Left renal pelvis (tissue), 4 donors: Measurements from ENCODE around the gene IL24. TPM values are rescaled to one million over a fixed set of nuclear protein-coding genes. Genes with fewer than 3 reads are reported as not detected.

Experiments
- DNase-seq, 4 donors: peaks; one replicate each; pipeline ENCODE4 v3.0.0-alpha.2; 2013; ENCODE audit warnings: low read depth in 4 of 4, low spot score in 3 of 4
- polyA plus RNA-seq, 4 donors: library from polyadenylated mRNA; unstranded; fragments of 120-200 nt; gene quantifications; one replicate each; pipeline ENCODE4 v1.2.1, GENCODE V29; 2013; ENCODE audit not compliant: insufficient read length in 4 of 4

The IL24 gene
- polyA plus RNA-seq, 4 donors = 0.25 to 0.52 (median 0.38) TPM

DNA sequence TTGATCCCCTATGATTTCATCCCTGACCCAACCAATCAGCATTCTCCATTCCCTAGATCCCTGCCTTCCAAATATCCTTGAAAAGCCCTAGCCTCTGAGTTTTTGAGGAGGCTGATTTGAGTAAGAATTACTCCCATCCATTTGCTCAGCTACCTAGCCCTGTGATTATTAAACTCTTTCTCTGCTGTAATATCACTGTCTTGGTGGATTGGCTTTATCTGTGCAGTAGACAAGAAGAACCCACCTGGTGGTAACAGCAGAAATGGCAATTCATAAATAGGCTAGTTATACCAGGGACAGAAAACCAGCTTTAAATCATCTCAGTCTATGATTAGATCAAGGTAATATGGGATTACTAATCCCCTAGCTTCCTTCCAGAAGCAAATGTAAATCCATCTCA lies 18.8 kb upstream of the IL24 start:
- no peak for DNase-seq

DNA sequence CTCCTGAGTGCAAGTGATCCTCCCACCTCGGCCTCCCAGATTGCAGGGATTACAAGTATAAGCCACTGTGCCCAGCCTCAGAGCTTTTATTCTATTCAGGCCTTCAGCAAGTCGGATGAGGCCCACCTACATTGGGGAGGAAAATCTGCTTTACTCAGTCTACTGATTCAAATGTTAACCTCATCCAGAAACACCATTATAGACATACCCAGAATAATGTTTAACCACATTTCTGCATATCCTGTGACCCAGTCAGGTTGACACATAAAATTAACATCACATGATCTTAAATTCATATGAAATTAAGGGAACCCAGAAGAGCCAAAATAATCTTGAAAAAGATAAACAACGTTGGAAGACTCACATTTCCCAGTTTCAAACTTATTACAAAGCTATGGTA lies 16.9 kb upstream of the IL24 start:
- DNase-seq = no peak

DNA sequence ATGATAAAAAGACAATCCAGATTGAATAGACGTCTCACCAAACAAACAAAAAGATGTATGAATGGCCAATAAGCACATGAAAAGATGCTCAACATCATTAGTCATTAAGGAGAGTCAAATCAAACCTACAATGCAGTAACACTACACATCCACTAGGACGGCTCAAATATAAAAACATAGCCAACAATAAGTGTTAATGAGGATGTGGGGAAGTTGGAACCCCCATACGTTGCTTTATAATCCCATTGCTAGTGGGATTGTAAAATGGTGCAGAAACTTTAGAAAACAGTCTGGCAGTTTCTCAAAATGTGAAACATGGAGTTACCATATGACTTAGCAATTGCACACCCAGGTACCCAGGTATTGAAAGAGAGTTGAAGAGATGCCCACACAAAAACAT lies 14.7 kb upstream of the IL24 start:
- DNase-seq = no peak

DNA sequence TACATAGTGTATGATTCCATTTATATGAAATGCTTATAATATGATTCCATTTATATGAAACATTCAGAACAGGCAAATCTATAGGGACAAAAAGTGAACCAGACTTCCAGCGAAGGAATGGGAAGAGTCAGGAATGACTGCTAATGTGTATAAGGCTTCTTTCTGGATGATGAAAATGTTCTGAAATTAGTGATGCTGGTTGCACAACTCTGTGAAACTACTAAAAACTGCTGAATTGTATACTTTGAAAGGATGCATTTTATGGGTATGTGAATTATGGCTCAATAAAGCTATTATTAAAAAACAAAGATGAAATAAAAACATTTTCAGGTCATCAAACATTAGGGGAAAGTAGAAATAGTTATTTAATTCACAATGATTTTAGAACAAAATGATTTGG lies 14.1 kb upstream of the IL24 start:
- no peak for DNase-seq

DNA sequence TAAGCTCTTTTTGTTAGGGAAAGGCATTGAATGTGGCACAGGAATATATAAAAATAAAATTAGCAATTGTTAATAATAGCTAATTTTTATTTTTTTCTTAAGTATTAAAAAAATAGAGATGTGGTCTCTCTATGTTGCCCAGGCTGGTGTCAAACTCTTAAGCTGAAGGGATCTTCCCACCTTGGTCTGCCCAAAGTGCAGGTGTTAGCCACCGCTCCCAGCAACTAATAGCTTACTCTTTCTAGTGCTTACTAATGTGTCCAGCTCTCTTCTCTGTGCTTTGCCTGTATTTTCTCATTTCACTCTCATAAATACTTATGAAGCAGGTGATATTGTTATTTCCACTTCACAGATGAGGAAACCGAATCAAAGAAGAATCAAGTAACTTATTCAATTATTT lies 13.4 kb upstream of the IL24 start:
- DNase-seq = no peak

DNA sequence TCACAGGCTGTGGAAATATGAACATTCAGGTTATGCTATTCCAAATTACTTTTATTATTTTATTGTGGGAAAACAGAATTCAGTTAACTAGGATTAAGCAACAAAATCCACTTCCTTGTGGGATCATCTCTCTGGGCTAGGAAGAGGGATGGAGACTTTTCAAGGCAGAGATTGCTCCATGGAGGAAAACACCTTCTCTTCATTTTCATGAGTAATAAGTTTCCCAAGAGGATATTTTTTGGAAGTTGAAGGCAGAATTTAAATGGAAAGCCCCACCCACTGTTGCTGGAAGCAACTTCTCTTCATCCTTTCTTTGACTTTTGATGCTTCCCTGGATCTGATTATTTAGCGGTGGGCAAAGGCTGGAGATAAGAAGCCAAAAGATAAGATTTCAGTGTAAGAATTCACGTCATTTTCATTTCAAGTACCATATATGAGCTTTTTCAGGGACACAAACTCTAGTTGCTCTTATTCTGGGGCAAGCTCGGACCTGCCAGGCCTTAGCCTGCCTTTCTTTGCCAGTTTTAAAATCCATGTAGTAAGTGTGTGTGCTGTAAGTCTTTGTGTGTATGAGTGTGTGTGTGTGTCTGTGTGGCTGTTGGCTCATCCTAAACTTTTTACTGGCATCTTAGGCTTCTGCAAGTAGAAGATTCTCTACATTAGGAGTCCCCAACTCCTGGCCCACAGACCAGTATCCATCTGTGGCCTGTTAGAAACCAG lies 11.7 kb upstream of the IL24 start:
- DNase-seq = no peak

DNA sequence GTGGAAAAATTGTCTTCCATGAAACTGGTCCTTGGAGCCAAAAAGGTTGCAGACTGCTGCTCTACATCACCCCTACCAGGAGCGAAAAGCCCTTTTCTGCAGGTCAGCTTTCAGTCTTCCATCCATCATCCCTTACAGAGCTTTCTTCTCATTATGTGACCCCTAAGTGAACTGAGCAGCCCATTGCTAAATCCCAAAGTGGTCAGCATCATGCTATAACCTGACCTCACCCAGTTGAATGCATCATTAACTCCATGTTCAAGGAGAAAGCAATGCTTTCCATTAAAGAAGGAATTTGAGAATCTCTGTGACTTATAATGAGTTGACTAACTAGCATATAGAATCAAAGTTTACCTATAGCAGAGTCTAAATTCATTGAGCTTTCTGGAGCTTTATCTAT lies 10.4 kb upstream of the IL24 start:
- DNase-seq = no peak

DNA sequence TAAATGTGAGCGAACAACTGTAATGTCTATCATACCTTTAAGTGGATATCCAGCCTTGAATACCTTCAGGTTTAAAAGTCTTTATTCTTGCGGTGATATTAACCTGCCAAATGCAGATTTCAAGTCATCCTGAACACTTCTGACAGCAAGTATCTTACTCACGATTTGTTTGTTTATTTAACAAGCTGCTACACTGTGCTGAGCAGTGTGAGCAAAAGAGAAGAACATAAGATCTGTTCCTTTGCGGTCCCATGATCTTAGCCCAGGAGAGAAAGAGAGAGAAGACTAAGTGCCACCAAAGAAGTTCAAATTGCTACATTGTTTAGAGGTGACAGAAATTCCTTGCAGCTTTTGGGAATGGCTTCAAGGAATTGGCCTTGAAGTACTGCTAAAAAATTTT lies 9.5 kb upstream of the IL24 start:
- DNase-seq = no peak

DNA sequence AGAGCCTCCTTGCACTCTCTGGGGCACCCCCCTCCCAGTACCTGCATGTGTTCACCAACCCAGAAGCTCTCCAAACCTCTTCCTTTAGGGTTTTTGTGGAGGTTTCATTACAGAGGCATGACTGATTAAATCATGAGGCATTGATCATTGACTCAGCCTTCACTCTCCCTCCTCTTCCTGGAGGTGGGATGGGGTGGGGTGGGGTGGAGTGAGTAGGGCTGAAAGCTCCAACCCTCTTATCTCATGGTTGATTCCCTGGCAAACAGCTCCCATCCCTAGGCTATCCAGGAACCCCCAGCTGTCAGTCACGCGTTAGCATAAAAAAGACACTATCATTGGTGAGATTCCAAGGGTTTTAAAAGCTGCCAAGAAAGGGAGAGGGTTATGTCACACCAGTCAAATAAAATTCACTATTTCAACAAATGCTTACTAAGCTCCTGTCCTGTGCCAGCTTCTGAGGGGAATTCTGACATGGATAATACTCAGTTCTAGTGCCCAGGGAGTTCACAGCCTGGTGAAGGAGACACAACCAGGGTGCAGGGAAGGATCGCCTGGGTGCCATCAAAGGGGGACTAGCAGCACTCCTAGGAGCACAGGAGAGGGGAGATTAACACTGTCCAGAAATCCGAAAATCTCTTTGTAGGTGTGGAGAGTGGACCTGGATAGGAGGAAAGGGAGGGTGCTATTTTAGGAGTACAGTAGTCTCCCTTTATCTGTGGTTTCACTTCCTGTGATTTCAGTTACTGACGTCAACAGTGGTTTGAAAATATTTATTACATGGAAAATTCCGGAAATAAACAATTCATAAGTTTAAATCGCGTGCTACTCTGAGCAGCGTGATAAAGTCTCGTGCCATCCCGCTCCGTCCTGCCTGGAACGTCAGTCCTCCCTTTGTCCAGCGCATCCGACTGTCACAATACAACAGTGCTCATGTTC lies 6.8 kb upstream of the IL24 start:
- DNase-seq = no peak

DNA sequence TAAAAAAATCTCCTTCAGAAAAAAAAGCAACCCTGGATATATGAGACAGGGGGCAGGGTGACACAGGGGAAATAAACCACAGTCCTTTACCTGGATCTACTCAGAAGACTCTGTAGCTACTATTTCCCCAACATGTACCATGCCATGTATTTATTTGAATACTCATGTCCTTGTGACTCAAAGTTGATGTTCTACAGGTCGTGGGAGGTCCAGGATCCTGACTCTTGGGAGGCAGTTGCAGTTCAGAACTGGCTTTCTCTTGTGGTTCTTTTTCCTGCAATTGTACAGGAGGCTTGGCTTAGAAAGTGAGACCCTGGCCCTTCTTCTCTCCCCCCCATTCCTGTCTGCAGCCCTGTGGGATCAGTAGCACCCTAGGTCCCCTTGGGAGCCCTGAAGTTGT lies 5.8 kb upstream of the IL24 start:
- DNase-seq = no peak

DNA sequence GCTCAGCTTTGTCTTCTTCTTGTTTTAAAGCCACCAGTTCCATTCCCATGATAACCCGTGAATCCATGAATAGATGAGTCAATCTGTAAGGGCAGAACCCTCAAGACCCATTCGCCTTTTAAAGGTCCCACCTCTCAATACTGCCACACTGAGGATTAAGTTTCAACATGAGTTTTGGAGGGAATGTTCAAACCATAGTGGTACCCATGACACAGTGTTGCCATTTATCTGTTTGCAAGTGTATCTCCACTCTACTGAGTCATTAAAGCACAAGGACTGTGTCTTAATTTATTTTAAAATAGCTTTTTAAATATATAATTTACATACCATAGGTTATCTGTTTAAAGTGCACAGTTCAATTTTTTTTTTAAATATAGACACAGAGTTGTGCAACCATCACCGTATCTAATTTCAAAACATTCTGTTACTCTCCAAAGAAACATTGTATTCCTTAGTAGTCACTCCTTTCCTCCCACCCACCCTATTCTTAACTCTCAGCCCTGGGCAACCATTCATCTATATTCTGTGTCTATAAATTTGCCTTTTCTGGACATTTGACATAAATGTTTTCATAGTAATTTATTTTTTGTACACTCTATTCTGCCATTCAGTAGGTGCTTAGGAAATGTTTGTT lies 4.8 kb upstream of the IL24 start:
- DNase-seq = no peak

DNA sequence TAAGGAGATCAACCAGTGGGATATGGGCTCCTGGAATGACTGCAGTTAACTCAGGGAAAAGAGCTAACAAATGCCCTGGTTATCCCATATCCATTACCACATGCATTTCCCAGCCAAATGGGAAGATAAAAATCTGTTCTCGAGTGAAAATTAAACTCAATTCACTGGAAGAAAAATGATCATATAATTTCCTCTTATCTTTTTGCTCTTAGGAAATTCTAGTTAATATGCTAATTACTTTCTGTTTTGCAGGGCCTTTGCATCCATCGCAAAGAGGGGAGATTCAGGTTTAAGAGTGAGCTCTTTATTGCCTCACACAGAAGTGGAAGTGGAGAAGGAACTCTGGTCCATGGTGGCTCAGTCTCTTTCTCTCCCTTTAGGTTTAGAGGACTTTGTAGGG lies 3.9 kb upstream of the IL24 start:
- no peak for DNase-seq

DNA sequence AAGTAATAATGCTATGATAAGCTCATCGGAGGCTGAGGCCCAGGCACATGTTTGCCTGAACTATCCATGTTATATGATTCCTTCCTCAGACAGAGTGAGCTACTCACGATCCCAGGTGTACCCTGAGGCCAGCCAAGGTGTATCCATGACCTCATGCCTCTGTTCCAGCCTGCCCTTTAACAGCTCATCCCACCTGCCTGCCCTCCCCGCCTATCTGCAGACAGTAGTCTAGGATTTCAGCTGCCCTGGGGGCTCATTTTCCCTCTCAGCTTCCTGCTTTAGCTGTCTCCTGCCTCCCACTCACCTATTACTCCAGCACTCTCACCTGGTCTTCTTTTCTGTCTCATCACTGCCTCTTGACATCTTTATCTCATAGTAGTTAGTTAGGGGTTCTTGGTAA lies 1.9 kb upstream of the IL24 start:
- no peak for DNase-seq

DNA sequence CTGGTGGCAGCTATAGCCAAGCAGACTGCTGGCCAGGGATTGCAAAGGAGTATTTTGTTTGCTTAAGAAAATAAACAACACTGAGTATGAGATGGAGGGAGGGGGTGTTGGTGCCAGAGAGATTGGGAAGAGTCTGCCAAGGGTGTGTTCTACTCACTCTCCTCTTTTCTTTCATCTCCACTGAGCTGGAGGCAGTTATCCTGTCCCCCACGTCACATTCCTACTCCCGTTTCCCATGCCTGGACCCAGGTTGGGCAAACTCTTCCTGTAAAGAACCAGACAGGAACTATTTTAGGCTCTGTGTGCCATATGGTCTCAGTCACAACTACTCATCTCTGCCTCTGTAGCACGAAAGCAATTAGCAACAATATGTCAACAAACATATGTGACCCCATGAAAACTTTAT lies 1.4 kb upstream of the IL24 start:
- no peak for DNase-seq

DNA sequence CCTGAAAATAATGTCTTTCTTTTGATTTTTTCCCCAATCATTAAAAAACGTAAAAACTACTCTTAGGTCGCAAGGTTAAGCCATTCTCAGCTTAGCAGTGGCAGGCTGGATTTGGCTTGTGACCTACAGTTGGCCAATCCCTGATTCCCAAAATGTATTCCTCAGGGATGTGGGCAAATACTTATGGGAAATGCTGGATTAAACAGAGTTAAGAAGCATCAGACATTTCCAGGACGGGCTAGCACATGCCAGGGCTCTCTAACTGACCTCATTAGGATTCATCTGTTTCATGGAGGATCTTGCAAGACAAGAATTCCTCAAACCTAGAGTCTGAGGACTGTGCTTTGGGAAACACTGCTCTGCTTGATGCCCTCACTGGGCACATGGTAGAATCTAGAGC lies 982 bp upstream of the IL24 start:
- DNase-seq = no peak

DNA sequence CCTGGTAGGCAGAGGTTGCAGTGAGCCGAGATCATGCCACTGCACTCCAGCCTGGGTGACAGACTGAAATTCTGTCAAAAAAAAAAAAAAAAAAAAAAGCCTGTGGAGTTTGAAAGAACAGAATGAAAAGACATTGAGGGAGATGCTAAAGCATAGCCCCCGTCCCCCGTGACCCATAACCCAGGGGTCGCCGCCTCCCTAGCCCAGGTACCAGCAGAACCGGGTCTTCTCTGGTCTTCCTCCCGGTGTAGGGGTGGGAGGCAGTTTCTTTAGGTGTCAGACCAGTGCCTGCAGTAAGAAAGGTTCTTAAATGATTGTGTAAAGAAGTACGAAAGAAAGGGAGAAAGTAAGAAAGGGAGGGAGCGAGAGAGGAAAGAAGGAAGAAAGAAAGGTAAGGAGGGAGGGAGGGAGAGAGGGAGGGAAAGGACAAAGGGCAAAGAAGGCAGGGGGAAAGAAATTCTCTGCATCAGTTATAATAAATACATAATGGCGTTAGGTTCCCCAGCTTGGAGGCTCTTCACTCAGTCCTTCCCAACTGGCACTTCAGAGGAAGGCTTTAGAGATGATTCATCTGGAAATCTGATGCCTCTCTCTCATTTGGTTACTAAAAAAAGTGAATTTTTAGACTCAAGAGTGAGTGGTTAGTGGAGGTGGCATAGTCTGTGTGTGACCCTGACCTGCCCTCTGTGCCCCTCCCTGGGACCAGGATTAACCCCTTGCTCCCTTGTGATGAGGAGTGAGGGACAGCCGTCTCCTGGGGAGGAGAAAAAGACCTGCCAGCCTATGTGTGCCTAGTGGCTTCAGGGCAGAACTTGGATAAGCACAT lies 1.1 kb downstream of the IL24 start:
- DNase-seq = no peak

DNA sequence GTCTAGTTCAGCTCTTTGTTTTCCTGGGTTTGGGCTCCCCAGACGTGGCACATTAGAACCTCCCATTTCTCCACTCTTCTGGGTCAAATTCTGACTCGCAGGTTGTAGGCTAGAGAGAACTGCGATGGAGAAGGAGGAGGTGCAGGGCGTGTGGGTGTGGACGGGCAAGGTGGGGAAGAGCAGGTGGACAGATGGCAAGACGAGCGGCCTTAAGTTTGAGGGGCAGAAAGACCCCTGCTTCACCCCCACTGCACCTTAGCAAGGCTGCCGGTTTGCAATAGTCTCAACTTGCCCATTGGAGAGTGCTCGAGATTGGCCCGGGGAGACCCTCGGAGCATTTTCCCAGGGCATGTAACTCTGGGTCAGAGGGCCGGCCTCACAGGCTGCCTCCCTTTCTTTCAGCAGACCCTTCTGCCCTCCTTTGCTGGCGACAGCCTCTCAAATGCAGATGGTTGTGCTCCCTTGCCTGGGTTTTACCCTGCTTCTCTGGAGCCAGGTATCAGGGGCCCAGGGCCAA lies 1.7 kb downstream of the IL24 start:
- DNase-seq = no peak

DNA sequence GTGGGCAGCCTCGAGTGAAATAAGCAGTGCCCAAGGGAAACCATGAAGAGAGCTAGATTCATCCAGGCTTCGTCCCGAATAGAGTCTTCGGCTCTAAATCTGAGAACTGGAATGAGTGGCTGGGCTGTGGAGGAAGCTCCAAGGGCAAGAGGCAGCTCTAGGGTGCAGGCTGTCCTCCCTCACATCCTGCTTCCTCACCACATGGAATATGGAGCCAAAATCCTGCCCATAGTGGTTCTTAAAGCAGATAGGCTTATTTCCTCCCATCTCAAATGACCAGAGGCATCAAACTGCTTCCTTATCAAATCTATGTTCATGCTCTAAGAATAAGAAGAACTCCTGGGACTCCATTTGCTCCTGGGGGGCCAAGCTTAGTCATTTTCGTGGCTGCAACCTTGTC lies 2.5 kb downstream of the IL24 start:
- no peak for DNase-seq

DNA sequence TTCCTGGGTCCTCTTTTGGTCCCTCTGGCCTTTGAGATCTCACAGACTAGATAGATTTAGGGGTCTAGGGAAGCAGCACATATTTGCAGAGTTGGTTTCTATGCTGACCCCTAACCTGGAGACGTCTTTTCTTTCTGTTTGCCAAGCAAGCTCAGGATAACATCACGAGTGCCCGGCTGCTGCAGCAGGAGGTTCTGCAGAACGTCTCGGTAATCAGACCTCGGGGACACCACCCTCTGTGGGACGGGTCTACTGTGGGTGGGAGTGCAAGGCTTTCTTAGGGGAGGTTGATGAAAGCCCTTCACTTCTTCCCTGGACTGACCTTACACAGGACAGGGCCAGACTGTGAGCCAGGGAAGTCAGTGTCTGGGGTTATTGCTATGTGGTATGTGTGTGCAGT lies 2.9 kb downstream of the IL24 start:
- DNase-seq = no peak

DNA sequence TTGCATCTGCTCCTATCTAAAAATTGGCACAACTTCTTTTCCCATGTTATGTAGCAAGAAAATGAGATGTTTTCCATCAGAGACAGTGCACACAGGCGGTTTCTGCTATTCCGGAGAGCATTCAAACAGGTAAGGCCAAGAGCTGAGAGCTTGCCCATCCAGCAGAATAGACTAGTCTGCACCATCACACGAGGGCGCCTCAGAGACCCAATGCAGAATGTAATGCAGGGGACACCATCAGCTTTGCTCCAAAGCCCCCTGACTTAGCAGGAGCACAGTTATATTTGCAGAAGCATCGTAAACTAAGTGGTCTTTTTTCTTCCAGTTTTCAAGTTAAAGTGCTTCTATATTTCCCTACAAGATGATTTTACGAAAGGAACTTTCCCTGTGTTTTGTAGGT lies 4.7 kb downstream of the IL24 start:
- DNase-seq = no peak

DNA sequence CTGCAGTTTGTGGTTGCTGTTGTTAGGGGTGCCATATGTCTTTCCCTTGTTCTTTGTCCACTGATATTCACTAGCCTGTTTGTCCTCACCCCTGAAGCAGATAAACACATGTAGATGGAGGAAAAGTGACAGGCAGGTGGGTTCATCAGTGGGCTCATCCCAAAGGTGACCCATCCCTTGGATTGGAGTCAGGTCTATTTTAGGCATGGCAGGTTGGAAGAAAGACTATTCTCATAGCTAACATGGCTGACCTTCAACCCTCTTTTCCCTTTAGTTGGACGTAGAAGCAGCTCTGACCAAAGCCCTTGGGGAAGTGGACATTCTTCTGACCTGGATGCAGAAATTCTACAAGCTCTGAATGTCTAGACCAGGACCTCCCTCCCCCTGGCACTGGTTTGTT lies 5.5 kb downstream of the IL24 start:
- DNase-seq = no peak
